SU-DHL-6 (cell line): ENCODE results near the gene MACF1.
"Not testable (repeated sequence)": the region's sequence is repeated elsewhere in the genome, so short reads cannot be mapped to it uniquely, and the experiment has no call there.

ENCODE experiments used
- CTCF ChIP-seq: fragments of 200-600 bp; sonication (generic); IDR thresholded peaks from one replicate; pipeline ENCODE4 v1.5.1; 2017; ENCODE audit warnings: antibody characterized with exemption, mild to moderate bottlenecking, low read length, moderate library complexity; ENCODE audit not compliant: insufficient read depth, poor library complexity, severe bottlenecking
- EZH2phosphoT487 ChIP-seq: fragments of 200-600 bp; sonication (generic), shearing (Covaris generic); conservative IDR thresholded peaks from 2 replicates; pipeline ENCODE4 v1.6.1; 2018; ENCODE audit warnings: mild to moderate bottlenecking, antibody characterized with exemption, low read length, moderate library complexity, mixed read lengths

GRCh38 chr1:39512234-39512847 lies 307.8 kb downstream of the MACF1 start:
- not testable (repeated sequence) for TF ChIP-seq CTCF, EZH2phosphoT487
